DMS114 treated with DMSO at 0.1 percent for 48 hours (cell line): ENCODE data around the gene DCLRE1C.
"Not testable (repeated sequence)": the region's sequence is repeated elsewhere in the genome, so short reads cannot be mapped to it uniquely, and the experiment has no call there.

Experiments used
- DNase-seq: peaks from one replicate; lab custom pipeline; 2025; ENCODE audit not compliant: unreplicated experiment; lab: John Stamatoyannopoulos, UW

The DCLRE1C gene

DNA sequence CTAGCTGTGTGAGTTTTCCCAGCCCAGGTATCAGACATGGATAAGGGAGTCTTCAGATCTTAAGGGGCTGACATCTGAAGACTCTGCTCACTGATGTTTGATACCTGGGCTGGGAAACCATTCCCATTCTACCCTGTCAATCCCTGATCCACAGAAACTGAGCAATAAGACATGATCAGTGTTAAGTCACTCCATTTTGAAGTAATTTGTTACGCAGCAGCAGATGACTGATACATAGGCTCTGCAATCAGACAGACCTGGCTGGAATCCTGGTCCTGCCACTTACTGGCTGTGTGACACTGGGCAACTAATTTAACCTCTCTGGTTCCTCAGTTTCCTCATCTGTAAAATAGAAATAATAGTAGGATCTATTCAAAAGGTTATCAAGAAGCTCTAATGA, 6.6 kb downstream of the DCLRE1C start:
- DNase-seq = no peak

GRCh38 chr10:14945108-14945507, 8.8 kb downstream of the DCLRE1C start:
- DNase-seq = no peak

- not testable (repeated sequence) for DNase-seq
Observed at GRCh38 chr10:14942950-14943338, 11.0 kb downstream of the DCLRE1C start.

DNA sequence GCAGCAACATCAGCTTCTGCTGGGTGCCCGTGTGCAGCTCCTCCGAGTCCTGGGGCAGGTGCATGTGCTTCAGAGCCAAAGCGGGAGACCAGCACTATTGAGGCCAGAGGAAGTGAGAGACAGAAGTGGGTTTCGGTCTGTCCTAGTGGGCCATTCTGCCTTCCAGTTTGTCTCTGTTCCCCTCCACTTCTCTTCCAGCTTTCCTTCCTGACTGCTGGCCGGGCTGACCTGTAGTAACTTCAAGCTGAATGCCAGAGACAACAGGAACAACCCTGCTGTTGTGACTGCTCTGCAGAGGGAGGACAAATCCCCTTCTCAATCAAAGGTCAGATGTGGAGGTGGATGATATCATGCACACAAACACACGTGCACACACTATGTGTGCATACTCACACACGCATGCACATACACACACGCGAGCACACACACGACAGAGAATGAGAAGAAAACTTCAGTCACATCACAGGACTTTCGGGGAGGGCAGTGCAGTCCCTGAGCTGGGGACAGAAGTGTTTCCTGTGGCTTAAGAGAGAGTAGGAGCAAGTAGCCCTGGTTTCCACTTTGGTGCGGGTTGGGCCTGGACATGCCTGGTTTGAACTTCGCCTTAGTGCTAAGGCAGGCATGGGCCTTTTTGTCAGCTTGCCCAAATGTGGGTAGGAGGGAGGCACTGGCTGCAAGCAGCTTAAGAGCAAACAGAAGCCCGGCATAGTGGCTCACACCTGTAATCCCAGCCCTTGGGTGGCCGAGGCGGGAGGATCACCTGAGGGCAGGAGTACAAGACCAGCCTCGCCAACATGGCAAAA, 11.5 kb downstream of the DCLRE1C start:
- not testable (repeated sequence) for DNase-seq

DNA sequence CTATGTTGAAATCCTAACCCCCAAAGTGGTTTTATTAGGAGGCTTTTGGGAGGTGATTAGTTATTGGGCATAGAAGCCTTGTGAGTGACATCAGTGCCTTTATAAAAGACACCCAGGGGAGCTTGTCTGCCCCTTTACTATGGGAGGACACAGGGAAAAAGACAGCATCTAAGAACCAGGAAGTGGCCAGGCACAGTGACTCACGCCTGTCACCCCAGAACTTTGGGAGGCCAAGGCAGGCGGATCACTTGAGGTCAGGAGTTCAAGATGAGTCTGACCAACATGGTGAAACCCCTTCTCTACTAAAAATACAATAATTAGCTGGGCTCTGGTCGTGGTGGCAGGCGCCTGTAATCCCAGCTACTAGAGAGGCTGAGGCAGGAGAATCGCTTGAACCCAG, 14.9 kb downstream of the DCLRE1C start:
- DNase-seq = not testable (repeated sequence)

DNA sequence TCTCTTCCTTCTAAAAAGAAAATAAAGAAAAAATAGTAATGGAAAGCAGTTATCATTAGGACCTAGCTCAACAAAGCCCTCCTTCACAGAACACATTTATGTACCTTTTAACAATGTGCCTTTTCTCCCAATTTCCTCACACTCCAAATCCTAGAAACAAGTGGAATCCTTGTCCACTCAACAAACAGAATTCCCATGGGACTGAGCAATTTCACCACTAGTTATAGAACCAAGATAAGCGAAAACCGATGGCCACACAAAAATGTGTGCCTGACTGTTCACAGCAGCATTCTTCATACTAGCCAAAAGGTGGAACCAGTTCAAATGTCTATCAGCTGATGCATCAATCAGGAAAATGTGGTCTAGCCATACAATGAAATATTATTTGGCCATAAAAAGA, 17.3 kb downstream of the DCLRE1C start:
- no peak for DNase-seq

DNA sequence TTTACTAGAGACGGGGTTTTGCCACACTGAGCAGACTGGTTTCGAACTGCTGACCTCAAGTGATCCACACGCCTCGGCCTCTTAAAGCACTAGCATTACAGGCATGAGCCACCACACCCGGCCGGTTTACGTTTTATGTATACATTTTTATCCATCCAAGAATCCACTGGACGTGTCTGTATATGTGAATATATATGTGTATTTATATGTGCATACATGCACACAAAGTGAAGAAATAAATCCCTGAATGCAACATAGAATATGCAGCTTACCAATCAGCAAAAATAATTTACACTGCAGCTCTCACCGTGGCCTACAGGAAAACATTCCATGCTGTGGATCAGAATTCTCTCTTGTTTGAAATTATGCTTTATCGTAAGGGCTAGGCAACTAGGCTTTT, 23.3 kb downstream of the DCLRE1C start:
- no peak for DNase-seq

DNA sequence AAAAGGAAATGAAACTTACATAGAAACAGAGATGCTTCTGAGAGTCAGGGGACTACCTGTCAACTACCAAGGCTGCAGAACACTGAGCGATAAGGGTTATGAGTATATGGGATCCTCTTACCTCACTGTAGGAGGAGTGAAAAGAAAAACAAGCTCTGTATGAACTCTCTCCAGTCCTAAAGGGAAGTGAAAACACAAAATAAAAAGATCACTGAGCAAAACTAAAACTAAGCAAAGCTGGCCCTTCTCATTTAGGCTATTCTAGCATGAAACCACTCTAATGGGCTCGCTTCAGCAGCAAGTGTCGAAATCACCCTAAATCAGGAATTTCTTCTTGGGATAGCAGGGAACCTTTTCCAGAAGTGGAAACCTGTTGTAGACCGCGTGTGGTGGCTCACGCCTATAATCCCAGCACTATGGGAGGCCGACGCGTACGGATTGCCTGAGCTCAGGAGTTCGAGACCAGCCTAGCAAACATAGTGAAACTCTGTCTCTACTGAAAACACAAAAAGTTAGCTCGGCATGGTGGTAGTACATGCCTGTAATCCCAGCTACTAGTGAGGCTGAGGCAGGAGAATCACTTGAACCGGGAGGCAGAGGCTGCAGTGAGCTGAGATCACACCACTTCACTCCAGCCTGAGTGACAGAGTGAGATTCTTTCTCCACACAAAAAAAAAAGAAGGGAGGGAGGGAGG, 27.0 kb downstream of the DCLRE1C start:
- no peak for DNase-seq

DNA sequence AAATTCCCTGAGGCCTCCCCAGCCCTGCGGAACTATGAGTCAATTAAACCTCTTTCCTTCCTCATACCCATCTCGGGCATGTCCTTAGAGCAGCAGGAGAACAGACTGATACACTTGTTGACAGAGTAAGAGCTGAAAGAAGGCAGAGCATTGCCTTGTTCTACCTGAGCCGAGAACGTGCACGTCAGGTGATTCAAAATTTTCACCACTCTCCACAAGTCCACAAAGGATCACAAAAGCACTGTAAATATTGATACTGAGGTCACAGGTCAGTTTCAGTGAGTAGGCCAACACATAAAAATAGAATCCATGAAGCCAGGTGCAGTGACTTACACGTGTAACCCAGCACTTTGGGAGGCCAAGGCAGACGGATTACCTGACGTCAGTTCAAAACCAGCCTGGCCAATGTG, 27.8 kb downstream of the DCLRE1C start:
- no peak for DNase-seq

DNA sequence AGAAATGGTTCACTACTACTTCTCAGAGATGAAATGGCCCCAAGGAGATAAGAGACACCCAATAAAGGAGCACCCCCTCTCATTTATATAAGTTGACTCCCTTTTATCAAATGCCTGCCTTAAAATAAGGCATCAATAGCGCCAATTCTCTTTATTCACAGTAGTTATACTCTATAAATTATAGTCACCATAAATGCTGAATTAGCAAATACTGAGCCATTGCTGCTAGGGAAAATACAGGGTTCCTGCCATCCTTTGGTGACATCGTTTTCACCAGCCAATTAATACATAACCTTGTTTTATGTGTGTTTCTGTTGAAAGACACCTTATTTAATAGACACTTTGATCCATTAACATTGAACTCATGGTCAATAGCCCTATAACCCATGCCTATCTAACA, 28.6 kb downstream of the DCLRE1C start:
- no peak for DNase-seq

DNA sequence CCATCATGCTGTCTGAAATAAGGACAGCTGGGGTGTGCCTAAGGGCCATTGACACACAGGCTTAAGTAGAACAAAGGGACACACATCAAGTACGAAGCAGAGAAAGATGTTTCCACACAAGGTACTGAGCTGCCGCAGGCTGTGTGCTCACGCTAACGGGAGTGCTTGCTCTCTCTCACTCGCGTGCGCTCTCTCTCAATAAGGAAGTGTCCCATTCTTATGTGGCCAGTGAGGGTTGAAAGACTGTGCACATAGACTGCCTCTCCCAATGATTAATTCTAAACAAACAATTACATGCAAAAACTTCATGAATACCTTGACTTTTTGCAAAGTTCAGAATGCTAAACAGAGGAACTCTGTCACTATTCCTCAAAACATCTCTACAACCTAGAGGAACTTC, 29.9 kb downstream of the DCLRE1C start:
- DNase-seq = no peak

- DNase-seq = no peak
Observed at GRCh38 chr10:14918964-14919363, 34.9 kb downstream of the DCLRE1C start.

GRCh38 chr10:14917827-14918226, 36.1 kb downstream of the DCLRE1C start:
- DNase-seq = no peak

DNA sequence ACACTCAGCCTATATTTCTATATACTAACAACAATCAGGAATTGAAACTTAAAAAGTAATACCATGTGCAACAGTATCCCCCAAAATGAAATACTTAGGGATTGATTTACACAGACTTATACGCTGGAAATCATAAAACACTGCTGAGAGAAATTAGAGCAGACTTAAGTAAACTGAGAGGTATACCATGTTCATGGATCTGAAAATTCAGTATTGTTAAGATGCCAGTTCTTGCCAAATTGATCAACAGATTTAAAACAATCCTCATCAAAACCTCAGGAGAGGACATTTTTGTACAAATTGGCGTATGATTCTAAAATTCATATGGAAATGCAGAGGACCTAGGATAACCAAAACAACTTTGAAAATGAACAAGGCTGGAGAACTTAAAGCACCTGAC, 37.3 kb downstream of the DCLRE1C start:
- DNase-seq = no peak

GRCh38 chr10:14911801-14912200, 42.1 kb downstream of the DCLRE1C start:
- no peak for DNase-seq

DNA sequence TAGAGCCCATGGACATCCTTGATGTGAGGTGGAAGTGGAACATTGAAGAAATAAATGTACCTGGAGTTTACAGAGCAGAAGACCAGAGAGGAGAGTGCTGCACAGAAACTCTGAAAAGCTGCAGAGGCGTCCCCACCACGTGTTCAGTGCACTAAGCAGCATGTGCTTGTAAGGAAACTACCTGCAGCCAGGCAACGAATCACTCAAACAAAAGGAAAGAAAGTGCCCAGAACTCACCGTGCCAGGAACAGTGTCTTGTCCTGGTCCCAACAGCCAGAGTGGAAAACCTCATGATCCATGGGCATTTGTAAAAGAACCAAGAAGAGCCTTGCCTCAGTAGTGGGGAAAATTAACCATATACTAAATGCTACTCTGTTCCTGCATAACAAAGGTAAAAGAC, 42.9 kb downstream of the DCLRE1C start:
- no peak for DNase-seq

GRCh38 chr10:14909101-14909500, 44.8 kb downstream of the DCLRE1C start:
- no peak for DNase-seq

DNA sequence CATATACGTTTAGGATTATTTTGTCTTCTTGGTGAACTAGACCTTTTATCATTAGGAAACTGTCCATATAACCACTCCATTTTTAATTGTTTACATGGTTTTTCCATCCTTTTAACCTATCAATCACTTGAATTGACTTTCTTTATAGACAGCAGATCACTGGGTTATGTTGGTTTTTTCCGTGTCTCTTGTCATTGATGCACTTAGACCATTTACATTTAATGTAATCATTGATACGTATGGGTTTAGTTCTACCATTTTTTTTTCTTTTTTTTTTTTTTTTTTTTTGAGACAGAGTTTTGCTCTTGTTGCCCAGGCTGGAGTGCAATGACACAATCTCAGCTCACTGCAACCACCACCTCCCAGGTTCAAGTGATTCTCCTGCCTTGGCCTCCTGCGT, 46.3 kb downstream of the DCLRE1C start:
- not testable (repeated sequence) for DNase-seq

GRCh38 chr10:14906765-14907164, 47.1 kb downstream of the DCLRE1C start:
- DNase-seq = no peak

GRCh38 chr10:14905890-14906289, 48.0 kb downstream of the DCLRE1C start:
- no peak for DNase-seq

GRCh38 chr10:14904864-14905263, 49.0 kb downstream of the DCLRE1C start:
- DNase-seq = no peak

- DNase-seq = peak; percentile 22
Observed at GRCh38 chr10:14904316-14904732, 49.6 kb downstream of the DCLRE1C start.

DNA sequence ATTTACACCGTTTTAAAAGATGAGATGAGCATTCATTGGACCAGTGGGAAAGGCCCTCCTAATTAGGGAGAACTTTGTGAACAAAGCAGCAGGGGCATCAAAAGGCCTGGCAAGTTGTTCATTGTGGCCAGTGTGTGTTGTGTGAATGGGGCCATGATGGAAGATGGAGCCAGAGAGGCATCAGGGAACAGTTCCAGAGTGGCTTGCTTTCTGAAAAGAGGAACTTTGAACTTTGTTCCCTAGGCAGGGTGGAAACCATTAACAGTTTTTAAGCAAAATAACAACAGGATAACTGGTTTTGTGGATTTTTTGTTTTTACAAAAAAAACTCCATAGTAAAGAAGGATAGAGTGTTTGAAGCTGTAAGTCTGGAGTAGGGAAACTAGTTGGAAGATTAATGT, 62.7 kb downstream of the DCLRE1C start:
- DNase-seq = no peak
